Activated naive CD4-positive, alpha-beta T cell treated with anti-CD3 and anti-CD28 coated beads, Interleukin-2, amount 50 U/mL, for 72 hours (primary cell): ENCODE results near the gene PIK3R6. TPM values are rescaled to one million over a fixed set of nuclear protein-coding genes. Genes with fewer than 3 reads are reported as not detected.
A peak's percentile ranks its signal among the peaks of the same experiment; 100 is the strongest.
"Not testable (repeated sequence)": the region's sequence is repeated elsewhere in the genome, so short reads cannot be mapped to it uniquely, and the experiment has no call there.

Experiments
- ATAC-seq, 2 donors: fragments of 150-1000 bp; cut with Tn5 transposase; 2 replicates each; pipeline ENCODE4 v1.10.0; 2021; ENCODE audit warnings: mild to moderate bottlenecking in 2 of 2, moderate library complexity in 2 of 2
- DNase-seq, 2 donors: peaks; one replicate each; pipeline ENCODE4 v3.0.0; 2021 to 2022; ENCODE audit warnings: low spot score in 2 of 2
- H3K27ac Mint-ChIP-seq, 2 donors: one replicate each; pipeline ENCODE4 v1.8.0; 2022; ENCODE audit warnings: mild to moderate bottlenecking in 2 of 2, mixed read lengths in 2 of 2
- H3K36me3 Mint-ChIP-seq, 2 donors: one replicate each; pipeline ENCODE4 v1.8.0; 2022; ENCODE audit warnings: mixed read lengths in 2 of 2
- H3K9me3 Mint-ChIP-seq, 2 donors: one replicate each; pipeline ENCODE4 v1.8.0; 2022; ENCODE audit warnings: mixed read lengths in 2 of 2
- total RNA-seq, 2 donors: library from RNA; stranded (reverse); gene quantifications; one replicate each; pipeline ENCODE4 v1.2.3, GENCODE V29; 2022

PIK3R6 gene
- total RNA-seq, 2 donors from 2014 or later: 0.23 to 4.3 TPM

GRCh38 chr17:8868529-8868951 lies 1.1 kb upstream of the PIK3R6 start:
- no peak overlapping the region for H3K27ac Mint-ChIP-seq
- DNase-seq: peak in 1 of 2 donors; percentile 11
- ATAC-seq: peak; percentile 77 to 85
- H3K36me3 Mint-ChIP-seq: no peaks in the 10 kb centered on the region
- H3K9me3 Mint-ChIP-seq: no peaks in the 10 kb centered on the region

GRCh38 chr17:8868092-8868491 lies 618 bp upstream of the PIK3R6 start:
- DNase-seq (no peak), ATAC-seq (no peak)
- Mint-ChIP-seq H3K27ac (peak overlapping the region in 1 of 2 donors; percentile 84), H3K36me3 (no peaks in the 10 kb centered on the region), H3K9me3 (no peaks in the 10 kb centered on the region)

GRCh38 chr17:8865811-8866210 lies 1.7 kb downstream of the PIK3R6 start:
- DNase-seq (no peak), ATAC-seq (no peak)
- Mint-ChIP-seq H3K36me3 (no peaks in the 10 kb centered on the region), H3K9me3 (no peaks in the 10 kb centered on the region), H3K27ac (no peak overlapping the region)

GRCh38 chr17:8865385-8865784 lies 2.1 kb downstream of the PIK3R6 start:
- no peaks in the 10 kb centered on the region for H3K36me3 Mint-ChIP-seq
- DNase-seq (no peak), ATAC-seq (no peak)
- no peak overlapping the region for H3K27ac Mint-ChIP-seq
- no peaks in the 10 kb centered on the region for H3K9me3 Mint-ChIP-seq

GRCh38 chr17:8862213-8863056 lies 5.0 kb downstream of the PIK3R6 start:
- H3K36me3 Mint-ChIP-seq: no peaks in the 10 kb centered on the region
- H3K27ac Mint-ChIP-seq: no peak overlapping the region
- ATAC-seq (no peak), DNase-seq (no peak)
- H3K9me3 Mint-ChIP-seq: no peaks in the 10 kb centered on the region

- Mint-ChIP-seq H3K27ac (no peak overlapping the region), H3K9me3 (no peaks in the 10 kb centered on the region), H3K36me3 (no peaks in the 10 kb centered on the region)
- DNase-seq (peak in 1 of 2 donors; percentile 11), ATAC-seq (no peak)
Measured at GRCh38 chr17:8861495-8862181, 5.8 kb downstream of the PIK3R6 start.

GRCh38 chr17:8859804-8860430 lies 7.6 kb downstream of the PIK3R6 start:
- DNase-seq (peak in 1 of 2 donors; percentile 16), ATAC-seq (no peak)
- Mint-ChIP-seq H3K27ac (peak overlapping the region in 1 of 2 donors; percentile 62), H3K9me3 (no peaks in the 10 kb centered on the region), H3K36me3 (no peaks in the 10 kb centered on the region)

GRCh38 chr17:8859027-8859803 lies 8.3 kb downstream of the PIK3R6 start:
- DNase-seq (peak; percentile 36 to 59), ATAC-seq (peak; percentile 62 to 66)
- peak overlapping the region; percentile 62 to 87 for H3K27ac Mint-ChIP-seq
- H3K36me3 Mint-ChIP-seq: no peaks in the 10 kb centered on the region
- no peaks in the 10 kb centered on the region for H3K9me3 Mint-ChIP-seq

GRCh38 chr17:8857919-8858318 lies 9.6 kb downstream of the PIK3R6 start:
- peak; percentile 83 to 86 for ATAC-seq
- DNase-seq: peak; percentile 68 to 82

GRCh38 chr17:8856869-8857575 lies 10.5 kb downstream of the PIK3R6 start:
- DNase-seq: no peak
- Mint-ChIP-seq H3K27ac (peak overlapping the region in 1 of 2 donors; percentile 57), H3K36me3 (no peaks in the 10 kb centered on the region)

More at GRCh38 chr17:8857919-8858318, 9.6 kb downstream of the PIK3R6 start:
- Mint-ChIP-seq H3K9me3 (no peaks in the 10 kb centered on the region), H3K36me3 (no peaks in the 10 kb centered on the region), H3K27ac (peak overlapping the region in 1 of 2 donors; percentile 57)

GRCh38 chr17:8856205-8856603 lies 11.3 kb downstream of the PIK3R6 start:
- DNase-seq, H3K36me3 Mint-ChIP-seq, H3K9me3 Mint-ChIP-seq, ATAC-seq, H3K27ac Mint-ChIP-seq: not testable (repeated sequence)

More at GRCh38 chr17:8856869-8857575, 10.5 kb downstream of the PIK3R6 start:
- no peaks in the 10 kb centered on the region for H3K9me3 Mint-ChIP-seq
- ATAC-seq: no peak

- H3K27ac Mint-ChIP-seq: no peak overlapping the region
- no peaks in the 10 kb centered on the region for H3K9me3 Mint-ChIP-seq
- no peaks in the 10 kb centered on the region for H3K36me3 Mint-ChIP-seq
- ATAC-seq (peak in 1 of 2 donors; percentile 16), DNase-seq (no peak)
Measured at GRCh38 chr17:8855477-8856204, 11.8 kb downstream of the PIK3R6 start.

GRCh38 chr17:8851600-8851999 lies 15.9 kb downstream of the PIK3R6 start:
- Mint-ChIP-seq H3K36me3 (no peaks in the 10 kb centered on the region), H3K9me3 (no peaks in the 10 kb centered on the region)
- no peak for ATAC-seq

GRCh38 chr17:8849311-8850041 lies 18.0 kb downstream of the PIK3R6 start:
- DNase-seq (peak in 1 of 2 donors; percentile 39), ATAC-seq (no peak)
- Mint-ChIP-seq H3K27ac (no peak overlapping the region), H3K9me3 (no peaks in the 10 kb centered on the region), H3K36me3 (peaks cover 0 to 5% of the 10 kb centered on the region in 2 donors)

More at GRCh38 chr17:8851600-8851999, 15.9 kb downstream of the PIK3R6 start:
- no peak for DNase-seq
- H3K27ac Mint-ChIP-seq: no peak overlapping the region

- Mint-ChIP-seq H3K36me3 (peaks cover 0 to 5% of the 10 kb centered on the region in 2 donors), H3K9me3 (no peaks in the 10 kb centered on the region), H3K27ac (no peak overlapping the region)
- DNase-seq (peak in 1 of 2 donors; percentile 9), ATAC-seq (no peak)
Measured at GRCh38 chr17:8847891-8848290, 19.6 kb downstream of the PIK3R6 start.
